Measurements from ENCODE around the gene ZW10. TPM values are rescaled to one million over a fixed set of nuclear protein-coding genes. Genes with fewer than 3 reads are reported as not detected.

ZW10 gene
- total RNA-seq, 2 donors from 2014 or later, result 24.1 to 26.4 TPM

GRCh38 chr11:113684496-113684895 is 89.0 kb downstream of the ZW10 start:
- no peaks in the 10 kb centered on the region for H3K27me3 Mint-ChIP-seq (ENCODE audit: insufficient read depth)
- peak overlapping the region; percentile 39 for H3K27ac Mint-ChIP-seq
- Histone ChIP-seq H3K9ac (ENCODE audit: extremely low read depth, low read length, poor library complexity, severe bottlenecking) (no peak overlapping the region), H3K36me3 (ENCODE audit: control insufficient read depth, insufficient read depth, low read length) (no peaks in the 10 kb centered on the region), H3K9me3 (ENCODE audit: control insufficient read depth, low read length) (no peaks in the 10 kb centered on the region), H3K4me3 (ENCODE audit: low read length) (no peak overlapping the region), H3K27ac (ENCODE audit: low read depth, low read length) (no peak overlapping the region), H3K4me1 (ENCODE audit: control insufficient read depth, insufficient read depth, low read length) (peaks cover 29% of the 10 kb centered on the region), H3K27me3 (ENCODE audit: control insufficient read depth, insufficient read depth, low read length, poor library complexity, severe bottlenecking) (no peaks in the 10 kb centered on the region)
- no peak for TF ChIP-seq CTCF (conservative IDR thresholded peaks at IDR 0.05)
- WGBS, 2 experiments (ENCODE audit: insufficient coverage in 1 of 2, insufficient read length in 1 of 2), result 71 to 73% methylated on average over 4 to 5 of the region's 5 CpGs
- no peaks in the 10 kb centered on the region for H3K9me3 Mint-ChIP-seq
- peak; percentile 39 for DNase-seq
- H3K4me3 Mint-ChIP-seq, result no peak overlapping the region
- H3K4me1 Mint-ChIP-seq, result peaks cover 43% of the 10 kb centered on the region
- no peaks in the 10 kb centered on the region for H3K36me3 Mint-ChIP-seq (ENCODE audit: low read depth)

GRCh38 chr11:113683481-113684046 is 89.9 kb downstream of the ZW10 start:
- H3K27ac Mint-ChIP-seq, result no peak overlapping the region
- TF ChIP-seq CTCF (conservative IDR thresholded peaks at IDR 0.05), result no peak

More at GRCh38 chr11:113683481-113684046, 89.9 kb downstream of the ZW10 start:
- Mint-ChIP-seq H3K4me1 (peaks cover 43% of the 10 kb centered on the region), H3K27me3 (ENCODE audit: insufficient read depth) (no peaks in the 10 kb centered on the region), H3K4me3 (no peak overlapping the region), H3K9me3 (no peaks in the 10 kb centered on the region), H3K36me3 (ENCODE audit: low read depth) (no peaks in the 10 kb centered on the region)
- Histone ChIP-seq H3K4me3 (ENCODE audit: low read length) (no peak overlapping the region), H3K4me1 (ENCODE audit: control insufficient read depth, insufficient read depth, low read length) (peaks cover 29% of the 10 kb centered on the region), H3K36me3 (ENCODE audit: control insufficient read depth, insufficient read depth, low read length) (no peaks in the 10 kb centered on the region), H3K9ac (ENCODE audit: extremely low read depth, low read length, poor library complexity, severe bottlenecking) (no peak overlapping the region), H3K27ac (ENCODE audit: low read depth, low read length) (no peak overlapping the region), H3K27me3 (ENCODE audit: control insufficient read depth, insufficient read depth, low read length, poor library complexity, severe bottlenecking) (no peaks in the 10 kb centered on the region), H3K9me3 (ENCODE audit: control insufficient read depth, low read length) (no peaks in the 10 kb centered on the region)
- WGBS, 2 experiments (ENCODE audit: insufficient coverage in 1 of 2, insufficient read length in 1 of 2), result 86 to 96% methylated on average over 4 to 6 of the region's 6 CpGs
- DNase-seq, result peak; percentile 28

Other genes starting within 250 kb of the ZW10 start
- 1 to 10 TPM; 1.0 to 1.2 TPM for gene TMPRSS5, start 67.4 kb downstream of the ZW10 start, total RNA-seq
- gene CLDN25, start 6.1 kb upstream of the ZW10 start, total RNA-seq, result not detected
- gene USP28, start 101.9 kb upstream of the ZW10 start, total RNA-seq, result 10 to 100 TPM; 67.0 to 73.7 TPM
- not detected for gene HTR3B, start 131.1 kb upstream of the ZW10 start, total RNA-seq
- gene HTR3A, start 201.4 kb upstream of the ZW10 start, total RNA-seq, result under 1 TPM in 1 of 2 donors, not detected in 1; 0.55 TPM

All from endodermal cell (in vitro differentiated cells).